ENCODE data around the gene PTGES.
"Not testable (repeated sequence)": the region's sequence is repeated elsewhere in the genome, so short reads cannot be mapped to it uniquely, and the experiment has no call there.

PTGES gene

GRCh38 chr9:129770741-129771140 lies 17.9 kb upstream of the PTGES start:
- DNase-seq (ENCODE audit: low read depth in 2 of 2), result no peak

- DNase-seq (ENCODE audit: low read depth in 2 of 2), result no peak
Measured at GRCh38 chr9:129769669-129770068, 16.8 kb upstream of the PTGES start.

- no peak for DNase-seq (ENCODE audit: low read depth in 2 of 2)
Measured at GRCh38 chr9:129768486-129768885, 15.6 kb upstream of the PTGES start.

DNA sequence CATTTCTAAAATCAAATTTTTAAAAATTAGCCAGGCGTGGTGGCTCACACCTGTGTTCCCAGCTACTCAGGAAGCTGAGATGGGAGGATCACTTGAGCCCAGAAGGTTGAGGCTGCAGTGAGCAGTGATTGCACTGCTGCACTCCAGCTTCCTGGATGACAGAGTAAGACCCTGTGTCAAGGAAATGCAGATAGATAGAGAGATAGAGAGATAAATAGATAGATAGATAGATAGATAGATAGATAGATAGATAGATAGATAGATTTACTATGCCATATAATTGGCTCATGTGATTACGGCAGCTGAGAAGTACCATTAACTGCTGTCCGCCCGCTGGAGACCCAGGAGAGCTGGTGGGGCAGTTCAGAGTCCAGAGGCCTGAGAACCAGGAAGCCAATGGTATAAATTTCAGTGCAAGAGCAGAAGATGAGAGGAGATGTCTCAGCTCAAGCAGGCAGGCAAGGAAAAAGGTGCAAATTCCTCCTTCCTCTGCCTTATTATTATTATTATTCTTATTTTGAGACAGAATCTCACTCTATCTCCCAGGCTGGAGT lies 13.0 kb upstream of the PTGES start:
- DNase-seq (ENCODE audit: low read depth in 2 of 2), result no peak

GRCh38 chr9:129762985-129763926 lies 10.4 kb upstream of the PTGES start:
- no peak for DNase-seq (ENCODE audit: low read depth in 2 of 2)

GRCh38 chr9:129762370-129762984 lies 9.6 kb upstream of the PTGES start:
- DNase-seq (ENCODE audit: low read depth in 2 of 2), result not testable (repeated sequence)

GRCh38 chr9:129761901-129762369 lies 9.1 kb upstream of the PTGES start:
- no peak for DNase-seq (ENCODE audit: low read depth in 2 of 2)

- no peak for DNase-seq (ENCODE audit: low read depth in 2 of 2)
Measured at GRCh38 chr9:129761293-129761900, 8.6 kb upstream of the PTGES start.

GRCh38 chr9:129760784-129761183 lies 7.9 kb upstream of the PTGES start:
- not testable (repeated sequence) for DNase-seq (ENCODE audit: low read depth in 2 of 2)

DNA sequence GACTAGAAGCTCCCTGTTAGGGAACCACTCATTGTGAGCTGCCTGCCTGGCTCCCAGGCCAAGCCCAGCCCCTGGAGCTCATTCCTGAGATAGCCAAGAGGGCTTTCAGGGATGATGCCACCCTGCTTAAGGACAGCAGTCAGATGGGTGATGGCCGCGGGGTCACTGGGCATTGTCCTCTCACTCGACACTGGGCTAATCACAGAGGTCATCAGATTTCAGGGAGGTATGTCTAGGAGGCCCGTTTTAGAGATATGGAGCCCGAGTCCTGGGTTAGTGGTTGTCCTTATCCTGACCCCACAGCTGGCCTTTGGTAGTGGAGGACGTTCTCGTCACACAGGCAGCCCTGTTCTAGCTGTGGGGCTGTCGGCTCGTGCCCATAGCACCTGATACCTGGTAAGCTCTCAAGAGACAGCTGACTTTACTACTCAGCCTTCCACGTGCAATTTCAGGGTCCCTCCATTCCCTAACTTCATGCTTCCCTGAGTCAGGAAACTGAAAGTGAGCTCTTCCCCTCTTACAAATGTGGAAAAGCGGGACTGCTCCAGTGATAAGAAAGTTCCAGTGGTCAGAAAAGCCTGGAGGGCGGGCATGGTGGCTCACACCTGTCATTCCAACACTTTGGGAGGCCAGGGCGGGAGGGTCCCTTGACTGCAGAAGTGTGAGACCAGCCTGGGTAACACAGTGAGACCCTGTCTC lies 7.1 kb upstream of the PTGES start:
- no peak for DNase-seq (ENCODE audit: low read depth in 2 of 2)

- no peak for DNase-seq (ENCODE audit: low read depth in 2 of 2)
Measured at GRCh38 chr9:129759319-129759718, 6.5 kb upstream of the PTGES start.

DNA sequence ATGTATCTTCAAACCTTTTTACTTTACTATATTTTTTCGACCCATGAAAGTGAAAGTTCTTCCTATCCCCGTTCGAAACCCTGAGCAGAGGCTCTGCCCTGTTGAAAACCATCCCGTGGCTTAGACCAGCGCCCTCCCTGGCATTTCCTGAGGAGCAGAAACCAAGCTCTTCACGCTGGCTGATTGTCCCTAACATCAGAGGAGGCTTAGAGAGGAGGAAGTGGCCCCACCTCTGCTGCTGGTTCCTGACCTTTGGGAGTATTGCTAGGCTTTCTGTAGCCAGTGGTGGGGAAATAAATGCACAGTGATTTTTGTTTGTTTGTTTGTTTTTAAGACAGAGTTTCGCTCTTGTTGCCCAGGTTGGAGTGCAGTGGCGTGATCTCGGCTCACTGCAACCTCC lies 4.2 kb upstream of the PTGES start:
- no peak for DNase-seq (ENCODE audit: low read depth in 2 of 2)

- no peak for DNase-seq (ENCODE audit: low read depth in 2 of 2)
Measured at GRCh38 chr9:129756191-129756590, 3.3 kb upstream of the PTGES start.

DNA sequence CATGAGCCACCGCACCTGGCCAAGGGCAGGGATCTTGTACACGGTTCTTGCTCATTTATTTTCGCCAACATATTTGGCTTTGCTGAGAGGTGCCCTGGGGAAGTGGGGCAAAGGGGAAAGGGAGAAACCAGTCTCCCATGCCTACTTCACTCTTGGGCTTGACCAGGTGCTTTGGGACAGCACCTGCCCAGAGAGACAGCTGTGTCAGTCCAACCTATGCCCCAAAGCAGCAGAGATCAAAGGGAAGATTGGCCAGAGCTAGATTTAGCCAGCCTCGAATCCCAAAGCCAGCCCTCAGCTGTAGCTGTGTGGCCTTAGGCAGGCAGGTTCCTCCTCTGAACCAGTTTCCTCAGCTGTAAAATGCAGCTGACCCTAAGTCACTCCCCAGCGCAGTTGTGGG lies 2.3 kb upstream of the PTGES start:
- DNase-seq (ENCODE audit: low read depth in 2 of 2), result no peak

- no peak for DNase-seq (ENCODE audit: low read depth in 2 of 2)
Measured at GRCh38 chr9:129751841-129752801, 721 bp downstream of the PTGES start.

DNA sequence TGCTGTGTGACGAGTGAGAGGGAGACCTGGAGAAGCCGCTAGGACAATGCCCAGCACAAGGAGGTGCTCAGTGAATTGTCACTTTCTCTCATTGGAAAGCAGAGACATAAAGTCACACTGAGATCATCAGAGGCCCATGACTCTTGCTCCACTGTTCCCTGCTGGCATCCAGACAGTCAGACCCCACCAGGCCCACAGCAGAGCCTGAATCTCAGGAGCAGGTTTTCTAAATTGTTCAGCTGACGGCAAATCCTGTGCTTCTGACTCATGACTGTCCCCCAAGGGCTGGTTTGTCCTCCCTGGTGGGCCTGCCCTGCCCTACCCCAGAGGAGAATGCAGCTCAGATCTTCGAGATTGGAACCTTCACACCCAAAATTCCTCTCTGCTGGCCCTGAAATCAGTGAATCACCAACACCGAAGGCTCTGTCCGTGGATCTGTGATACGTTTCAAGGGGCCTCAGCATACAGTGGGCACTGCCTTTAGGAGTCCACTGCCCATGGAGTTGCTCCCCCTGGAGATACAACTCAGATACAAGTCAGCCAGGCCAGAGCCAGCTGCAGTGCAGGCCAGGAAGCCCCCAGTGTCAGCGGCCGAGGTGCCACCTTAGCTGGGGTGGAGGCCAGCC lies 2.7 kb downstream of the PTGES start:
- DNase-seq (ENCODE audit: low read depth in 2 of 2), result no peak

DNA sequence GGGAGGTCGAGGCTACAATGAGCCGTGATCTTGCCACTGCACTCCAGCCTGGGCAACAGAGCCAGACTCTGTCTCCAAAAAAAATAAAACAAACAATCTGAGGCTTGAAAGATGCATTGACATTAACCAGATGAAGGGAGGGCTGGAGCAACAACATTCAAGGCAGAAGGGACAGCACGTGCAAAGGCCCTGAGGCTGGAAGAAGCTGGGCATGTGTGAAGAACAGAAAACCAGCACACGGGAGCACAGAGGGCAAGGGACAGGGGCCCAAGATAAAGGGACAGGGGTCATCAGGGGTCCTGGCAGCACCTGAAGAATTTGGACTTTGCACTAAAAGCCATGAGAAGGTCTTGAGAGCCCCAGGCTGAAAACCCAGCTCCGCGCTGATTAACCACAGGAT lies 3.3 kb downstream of the PTGES start:
- DNase-seq (ENCODE audit: low read depth in 2 of 2), result no peak

- DNase-seq (ENCODE audit: low read depth in 2 of 2), result not testable (repeated sequence)
Measured at GRCh38 chr9:129749052-129749451, 3.8 kb downstream of the PTGES start.

DNA sequence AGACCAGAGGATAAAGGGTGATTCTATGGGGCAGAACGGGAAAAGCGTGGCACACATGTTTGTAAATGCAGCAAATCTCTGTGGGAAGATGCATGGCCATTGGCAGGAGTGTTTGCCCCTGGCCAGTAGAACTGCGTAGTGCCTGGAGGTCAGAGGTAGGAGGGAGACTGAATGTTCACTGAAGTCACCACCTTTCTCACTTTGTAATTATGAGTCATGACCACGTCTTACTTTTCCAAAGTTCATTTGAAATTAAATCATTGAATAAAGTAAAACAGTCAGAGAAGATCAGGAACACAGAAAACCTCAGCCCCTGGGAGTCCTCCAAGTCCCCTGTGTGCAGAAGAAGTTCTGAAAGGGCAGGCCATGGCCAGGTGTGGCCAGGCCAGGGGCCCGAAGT lies 4.6 kb downstream of the PTGES start:
- no peak for DNase-seq (ENCODE audit: low read depth in 2 of 2)

Measured in stimulated activated CD8-positive, alpha-beta memory T cell treated with anti-CD3 and anti-CD28 coated beads, Interleukin-15, amount 100 ng/mL, for 4 hours (primary cell).